GM12878 (cell line): ENCODE results near the gene SMARCAL1. TPM values are rescaled to one million over a fixed set of nuclear protein-coding genes. Genes with fewer than 3 reads are reported as not detected.

ENCODE experiments used
- ATAC-seq: fragments of 200-7000 bp; cut with Tn5 transposase; 3 replicates; pipeline ENCODE4 v1.9.1; 2020; ENCODE audit warnings: mild to moderate bottlenecking, moderate library complexity
- BruUV-seq: library from RNA; stranded (reverse); fragments of 400-500 nt; replicated peaks from 2 replicates; lab custom pipeline; 2021; lab: Mats Ljungman, UMichigan
- CTCF ChIA-PET: fragments of 300-600 bp; sonication (Branson Sonifier 250); formaldehyde crosslinking; extraction: SDS; loops from one replicate; lab custom pipeline; 2021; ENCODE audit warnings: inconsistent platforms; lab: Yijun Ruan, JAX
- POLR2A ChIA-PET: fragments of 350-600 bp; formaldehyde crosslinking; extraction: SDS; loops from one replicate; lab custom pipeline; 2021; ENCODE audit warnings: inconsistent platforms; lab: Charles Lee
- RAD21 ChIA-PET: fragments of 300-600 bp; sonication (Branson Sonifier 250); formaldehyde crosslinking; loops from one replicate; lab custom pipeline; 2023; ENCODE audit warnings: antibody characterized with exemption; ENCODE audit not compliant: unreplicated experiment; lab: Charles Lee
- SMC1A ChIA-PET: fragments of 300-600 bp; sonication (Branson Sonifier 250); formaldehyde crosslinking; loops from one replicate; lab custom pipeline; 2023; ENCODE audit not compliant: unreplicated experiment, uncharacterized antibody; lab: Charles Lee
- DNase-seq: peaks from one replicate; pipeline ENCODE4 v3.0.0-alpha.2; 2011; ENCODE audit warnings: low read depth, low spot score
- FAIRE-seq: peaks from 3 replicates; lab custom pipeline; 2011; peaks lifted over from hg19 to GRCh38; lab: Jason Lieb, UNC
- H2AFZ ChIP-seq: 2 replicates; pipeline ENCODE4 v1.6.0; 2011; ENCODE audit warnings: low read depth, low read length, control low read depth; ENCODE audit not compliant: control insufficient read depth
- H3K27ac ChIP-seq: 2 replicates; pipeline ENCODE4 v1.5.1; 2011; ENCODE audit warnings: control low read depth; ENCODE audit not compliant: control insufficient read depth, insufficient read depth
- H3K27me3 ChIP-seq, 2 experiments: replicated peaks in 1 of 2; 2 replicates each; pipeline versions ENCODE4 v1.6.0 to v1.6.1; 2011; ENCODE audit warnings: low read length in 1 of 2; ENCODE audit not compliant: control insufficient read depth in 2 of 2, insufficient read depth in 2 of 2
- H3K36me3 ChIP-seq, 2 experiments: 2 replicates each; pipeline ENCODE4 v1.5.1; 2011; ENCODE audit warnings: low read length in 1 of 2; ENCODE audit not compliant: control insufficient read depth in 2 of 2, insufficient read depth in 2 of 2
- H3K4me1 ChIP-seq: 2 replicates; pipeline ENCODE4 v1.6.1; 2011; ENCODE audit warnings: mild to moderate bottlenecking, low read length, moderate library complexity, mixed read lengths; ENCODE audit not compliant: control insufficient read depth, insufficient read depth
- H3K4me2 ChIP-seq: 2 replicates; pipeline ENCODE4 v1.6.0; 2011; ENCODE audit warnings: control low read depth; ENCODE audit not compliant: control insufficient read depth, insufficient read depth
- H3K4me3 ChIP-seq: fragments of 200-600 bp; sonication (generic); 2 replicates; pipeline ENCODE4 v1.5.1; 2016
- H3K79me2 ChIP-seq: 2 replicates; pipeline ENCODE4 v1.6.0; 2011; ENCODE audit warnings: low read length; ENCODE audit not compliant: control insufficient read depth, insufficient read depth
- H3K9ac ChIP-seq: 2 replicates; pipeline ENCODE4 v1.8.0; 2011; ENCODE audit warnings: low read length, control low read depth, mixed read lengths; ENCODE audit not compliant: control insufficient read depth, insufficient read depth
- H3K9me3 ChIP-seq: replicated peaks from 3 replicates; pipeline ENCODE4 v1.5.1; 2011; ENCODE audit warnings: mild to moderate bottlenecking, low read length; ENCODE audit not compliant: control insufficient read depth, insufficient read depth
- H4K20me1 ChIP-seq: 2 replicates; pipeline ENCODE4 v1.6.0; 2011; ENCODE audit not compliant: control insufficient read depth, insufficient read depth
- BMI1 ChIP-seq: fragments of 450-650 bp; IDR thresholded peaks from 2 replicates; pipeline ENCODE4 v1.6.1; 2016; ENCODE audit warnings: mild to moderate bottlenecking, moderate library complexity, borderline replicate concordance
- LARP7 ChIP-seq: fragments of 450-650 bp; IDR thresholded peaks from 2 replicates; pipeline ENCODE4 v1.6.1; 2017; ENCODE audit warnings: mild to moderate bottlenecking
- NFYB ChIP-seq: IDR thresholded peaks from 2 replicates; pipeline ENCODE4 v1.6.1; 2011; ENCODE audit warnings: low read depth, mild to moderate bottlenecking, low read length, improper control_type of control experiment, moderate library complexity; ENCODE audit not compliant: insufficient read depth
- WGBS: methylation state at CpG from one replicate; pipeline ENCODE4 v1.1.6; 2016; ENCODE audit warnings: low lambda C conversion rate; ENCODE audit not compliant: insufficient replicate concordance, insufficient coverage; ENCODE audit errors: missing lambda C conversion rate; 5-methylcytosine and 5-hydroxymethylcytosine counted together
- in situ Hi-C: fragments of 300-500 bp; cut with MboI; formaldehyde crosslinking; loops from 9 replicates; pipeline ENCODE4 v1.14.3; 2018; ENCODE audit warnings: mixed read lengths
- intact Hi-C: fragments of 100-400 bp; cut with micrococcal nuclease; formaldehyde crosslinking; loops from one replicate; pipeline ENCODE4 v1.14.2; 2022; ENCODE audit not compliant: unreplicated experiment
- polyA plus RNA-seq, 11 experiments: library from polyadenylated mRNA; depleted of rRNA in 4 of 11; unstranded in 6 of 11; stranded (reverse) in 5 of 11; fragments of >200 nt; fragmentation: Nextera tagmentation in 4 of 11; fragmentation: Illumina TruSeq in 1 of 11; extraction: Ambion mirVana in 4 of 11; extraction: Trizol in 1 of 11; gene quantifications; 1 replicate in 1 of 11; 2 replicates in 10 of 11; pipeline versions ENCODE4 v1.2.1 to v1.2.3, GENCODE V29; 2011 to 2016; ENCODE audit warnings: inconsistent platforms in 2 of 11, missing spikeins in 2 of 11, low read depth in 1 of 11
- total RNA-seq, 4 experiments: library from RNA; depleted of rRNA in 3 of 4; stranded (reverse); fragments of >200 nt in 3 of 4; fragmentation: Illumina TruSeq in 1 of 4; extraction: Trizol in 1 of 4; gene quantifications; 2 replicates each; pipeline versions ENCODE4 v1.2.1 to v1.2.3, GENCODE V29; 2013 to 2021

SMARCAL1 gene
- total and polyA plus RNA-seq, 10 of the 15 experiments (the other 5 are each of a cell fraction or from before 2014, with no cell fraction given) = 10.8 to 32.9 (median 21.8) TPM

DNA sequence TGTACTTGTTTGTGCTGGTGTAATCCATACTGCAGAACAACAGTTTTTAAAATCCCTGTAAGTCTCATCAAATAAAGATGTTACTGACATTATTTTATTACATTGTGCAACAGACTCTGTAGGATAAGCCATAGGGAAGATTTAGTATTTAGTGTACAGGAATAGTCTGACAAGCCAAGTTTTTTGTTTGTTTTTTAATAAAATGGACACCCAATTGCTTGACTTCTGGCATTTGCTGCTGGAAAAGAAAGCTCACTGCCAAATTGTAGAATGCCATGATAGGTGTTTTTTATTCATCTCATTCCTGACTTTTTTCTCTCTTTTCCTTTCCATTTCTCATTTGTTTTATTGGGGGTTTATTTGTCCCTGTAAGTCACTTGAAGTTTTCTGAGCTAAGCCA, 38.1 kb downstream of the SMARCAL1 start:
- no TSS peak for BruUV-seq
- no peak overlapping the region for H3K27ac ChIP-seq
- no peak overlapping the region for H2AFZ ChIP-seq
- intact Hi-C loops = no loop called here
- no peak for DNase-seq
- H3K4me3 ChIP-seq = no peak overlapping the region
- H3K36me3 ChIP-seq = peaks cover 5 to 40% of the 10 kb centered on the region in 2 experiments
- in situ Hi-C loops = no loop called here
- CTCF ChIA-PET = interaction anchor here (1.3 kb wide), 1 partner anchor 215 kb away, joined by 3 read pairs; no protein-coding TSS in a partner anchor
- POLR2A ChIA-PET = no interaction called here
- no peaks in the 10 kb centered on the region for H4K20me1 ChIP-seq
- H3K79me2 ChIP-seq = no peaks in the 10 kb centered on the region
- RAD21 ChIA-PET = no interaction called here
- no peaks in the 10 kb centered on the region for H3K4me1 ChIP-seq
- SMC1A ChIA-PET = interaction anchor here (2.3 kb wide), 1 partner anchor 32 kb away, joined by 5 read pairs; no protein-coding TSS in a partner anchor
- ATAC-seq = no peak
- no peaks in the 10 kb centered on the region for H3K27me3 ChIP-seq
- H3K9me3 ChIP-seq = peaks cover 3% of the 10 kb centered on the region; the same call in 2 of the 3 replicates
- no peak for FAIRE-seq
- no peak for TF ChIP-seq BMI1
- H3K4me2 ChIP-seq = no peak overlapping the region
- no peak overlapping the region for H3K9ac ChIP-seq

DNA sequence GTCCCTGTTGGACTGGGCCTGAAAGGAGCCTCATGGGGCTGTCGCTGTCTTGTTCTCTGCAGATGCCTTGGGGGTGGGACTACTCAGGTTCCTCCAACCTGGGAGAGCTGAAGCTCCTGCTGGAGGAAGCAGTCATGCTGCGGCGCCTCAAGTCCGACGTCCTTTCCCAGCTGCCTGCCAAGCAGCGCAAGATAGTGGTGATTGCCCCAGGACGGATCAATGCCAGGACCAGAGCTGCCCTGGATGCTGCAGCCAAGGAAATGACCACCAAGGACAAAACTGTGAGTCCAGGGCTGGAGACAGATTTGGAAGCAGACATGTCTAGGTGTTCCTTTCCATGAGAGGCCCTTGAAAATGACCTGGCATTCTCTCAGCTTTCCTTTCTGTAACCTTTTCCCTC, 38.5 kb downstream of the SMARCAL1 start:
- Histone ChIP-seq H3K4me3 (no peak overlapping the region), H3K9ac (no peak overlapping the region), H4K20me1 (no peaks in the 10 kb centered on the region), H3K79me2 (no peaks in the 10 kb centered on the region), H3K4me1 (no peaks in the 10 kb centered on the region), H3K4me2 (no peak overlapping the region), H3K9me3 (peaks cover 3% of the 10 kb centered on the region; the same call in 2 of the 3 replicates), H3K36me3 (peaks cover 5 to 40% of the 10 kb centered on the region in 2 experiments), H3K27ac (no peak overlapping the region), H3K27me3 (no peaks in the 10 kb centered on the region), H2AFZ (no peak overlapping the region)
- CTCF ChIA-PET = no interaction called here
- DNase-seq (no peak), ATAC-seq (no peak), FAIRE-seq (no peak)
- RAD21 ChIA-PET = no interaction called here
- TF ChIP-seq LARP7 = no peak
- TF ChIP-seq NFYB = no peak
- 97% methylated on average over 7 of the region's 7 CpGs for WGBS
- POLR2A ChIA-PET = no interaction called here
- BruUV-seq = no TSS peak
- SMC1A ChIA-PET = interaction anchor here (2.3 kb wide), 1 partner anchor 32 kb away, joined by 5 read pairs; no protein-coding TSS in a partner anchor
- intact Hi-C loops = no loop called here
- in situ Hi-C loops = no loop called here
